Omental fat pad (tissue), 4 donors: ENCODE measurements around the gene RFLNA. TPM values are rescaled to one million over a fixed set of nuclear protein-coding genes. Genes with fewer than 3 reads are reported as not detected.

Experiments used
- ATAC-seq: fragments of 150-250 bp; one replicate; pipeline ENCODE4 v1.9.1; 2016; ENCODE audit warnings: mild to moderate bottlenecking, moderate library complexity; ENCODE audit not compliant: low FRiP score
- DNase-seq: peaks from one replicate; pipeline ENCODE4 v3.0.0-alpha.2; 2019; ENCODE audit warnings: low spot score
- total RNA-seq, 4 donors: library from RNA; depleted of rRNA; stranded (reverse); fragments of >200 nt; gene quantifications; one replicate each; pipeline ENCODE4 v1.1.0, GENCODE V29; 2016
- TF ChIP-seq, protein P1 (sequence below), 3 donors: fragments of 450-650 bp; IDR thresholded peaks; one replicate each; pipeline ENCODE4 v1.5.1; 2016 to 2017; ENCODE audit warnings: antibody characterized with exemption in 3 of 3, mild to moderate bottlenecking in 3 of 3, moderate library complexity in 2 of 3

Gene RFLNA
- total RNA-seq, 4 donors from 2014 or later = 0.32 to 23.3 (median 5.1) TPM

DNA sequence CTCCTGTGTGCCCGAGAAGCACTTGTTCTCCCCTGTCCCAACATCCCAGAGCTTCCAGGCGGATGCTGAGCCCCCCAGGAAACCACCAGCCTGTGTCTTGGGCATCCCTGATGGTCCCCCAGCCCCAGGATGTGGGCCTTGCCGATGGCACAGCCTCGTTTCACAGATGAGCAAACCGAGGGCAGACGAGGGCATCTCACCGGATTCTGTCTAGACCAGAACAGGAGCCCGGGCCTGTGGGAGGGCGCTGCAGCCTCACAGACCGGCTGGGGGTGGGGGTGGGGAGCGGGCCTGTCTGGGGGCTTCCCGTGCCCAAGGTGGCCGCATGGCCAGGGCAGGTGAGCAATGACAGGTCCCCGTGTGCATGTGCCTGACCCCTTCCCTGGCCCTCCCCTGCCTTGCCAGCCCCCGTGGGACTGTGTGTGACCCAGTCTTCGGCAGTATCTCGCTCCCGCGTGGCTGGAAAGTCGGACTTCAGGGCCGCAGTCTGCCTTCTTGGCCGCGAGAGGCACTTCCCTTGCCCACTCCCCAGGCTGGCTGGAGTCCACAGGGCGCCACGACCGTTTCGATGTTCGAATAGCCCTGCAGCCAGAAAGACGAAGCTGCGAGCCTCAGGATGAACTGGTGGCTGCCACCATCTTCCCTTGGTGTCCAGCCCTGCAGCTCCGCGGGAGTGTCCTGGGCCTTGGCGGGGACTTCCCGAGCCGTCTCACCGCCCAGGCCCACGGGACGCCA, 8.9 kb downstream of the RFLNA start:
- ATAC-seq (no peak), DNase-seq (no peak)
- TF ChIP-seq, protein P1, sequence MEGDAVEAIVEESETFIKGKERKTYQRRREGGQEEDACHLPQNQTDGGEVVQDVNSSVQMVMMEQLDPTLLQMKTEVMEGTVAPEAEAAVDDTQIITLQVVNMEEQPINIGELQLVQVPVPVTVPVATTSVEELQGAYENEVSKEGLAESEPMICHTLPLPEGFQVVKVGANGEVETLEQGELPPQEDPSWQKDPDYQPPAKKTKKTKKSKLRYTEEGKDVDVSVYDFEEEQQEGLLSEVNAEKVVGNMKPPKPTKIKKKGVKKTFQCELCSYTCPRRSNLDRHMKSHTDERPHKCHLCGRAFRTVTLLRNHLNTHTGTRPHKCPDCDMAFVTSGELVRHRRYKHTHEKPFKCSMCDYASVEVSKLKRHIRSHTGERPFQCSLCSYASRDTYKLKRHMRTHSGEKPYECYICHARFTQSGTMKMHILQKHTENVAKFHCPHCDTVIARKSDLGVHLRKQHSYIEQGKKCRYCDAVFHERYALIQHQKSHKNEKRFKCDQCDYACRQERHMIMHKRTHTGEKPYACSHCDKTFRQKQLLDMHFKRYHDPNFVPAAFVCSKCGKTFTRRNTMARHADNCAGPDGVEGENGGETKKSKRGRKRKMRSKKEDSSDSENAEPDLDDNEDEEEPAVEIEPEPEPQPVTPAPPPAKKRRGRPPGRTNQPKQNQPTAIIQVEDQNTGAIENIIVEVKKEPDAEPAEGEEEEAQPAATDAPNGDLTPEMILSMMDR (IDR thresholded peaks at IDR 0.05) = no peak

DNA sequence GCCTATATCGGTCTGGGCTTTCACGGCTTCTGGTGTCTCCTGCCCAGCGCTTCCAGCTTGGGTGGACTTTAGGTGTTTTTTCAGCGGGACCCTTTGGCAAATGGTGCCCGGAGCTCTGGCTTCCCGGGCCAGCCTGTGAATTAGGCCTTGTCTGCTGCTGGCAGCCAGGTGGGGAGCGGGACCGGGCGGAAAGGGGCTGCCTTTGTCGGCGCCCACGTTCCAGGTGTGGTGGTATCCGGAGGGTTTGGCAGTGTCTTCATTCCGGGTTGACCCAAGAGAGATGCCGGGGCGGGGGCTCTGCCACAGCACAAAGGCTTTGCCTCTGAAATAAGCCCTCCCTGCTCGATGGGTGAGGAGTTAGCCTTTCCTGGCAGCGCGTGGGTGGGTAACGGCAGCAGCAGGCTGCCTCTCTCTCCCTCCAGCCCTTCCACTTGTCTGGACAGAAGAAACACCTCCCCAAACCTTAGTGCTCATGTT, 9.5 kb downstream of the RFLNA start:
- TF ChIP-seq, protein P1 (IDR thresholded peaks at IDR 0.05) = no peak
- no peak for ATAC-seq
- no peak for DNase-seq

DNA sequence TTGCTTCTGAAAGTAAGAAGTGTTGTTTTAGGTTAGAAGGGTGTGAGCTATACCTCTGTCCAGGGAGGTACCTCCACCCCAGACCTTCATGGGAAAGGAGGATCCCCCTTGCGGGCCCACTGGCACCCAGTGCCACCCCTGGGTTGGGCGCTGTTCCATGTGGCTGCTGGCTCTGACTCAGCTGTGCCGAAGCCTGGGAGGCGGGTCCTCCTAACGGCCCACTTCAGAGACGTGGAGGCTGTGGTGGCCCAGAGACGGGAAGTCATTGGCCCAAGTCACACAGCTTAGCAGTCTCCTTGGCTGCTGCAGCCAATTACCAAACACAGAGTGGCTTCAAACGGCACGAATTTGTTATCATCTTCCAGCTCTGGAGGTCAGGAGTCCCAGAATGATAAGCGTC, 10.2 kb downstream of the RFLNA start:
- no peak for DNase-seq

DNA sequence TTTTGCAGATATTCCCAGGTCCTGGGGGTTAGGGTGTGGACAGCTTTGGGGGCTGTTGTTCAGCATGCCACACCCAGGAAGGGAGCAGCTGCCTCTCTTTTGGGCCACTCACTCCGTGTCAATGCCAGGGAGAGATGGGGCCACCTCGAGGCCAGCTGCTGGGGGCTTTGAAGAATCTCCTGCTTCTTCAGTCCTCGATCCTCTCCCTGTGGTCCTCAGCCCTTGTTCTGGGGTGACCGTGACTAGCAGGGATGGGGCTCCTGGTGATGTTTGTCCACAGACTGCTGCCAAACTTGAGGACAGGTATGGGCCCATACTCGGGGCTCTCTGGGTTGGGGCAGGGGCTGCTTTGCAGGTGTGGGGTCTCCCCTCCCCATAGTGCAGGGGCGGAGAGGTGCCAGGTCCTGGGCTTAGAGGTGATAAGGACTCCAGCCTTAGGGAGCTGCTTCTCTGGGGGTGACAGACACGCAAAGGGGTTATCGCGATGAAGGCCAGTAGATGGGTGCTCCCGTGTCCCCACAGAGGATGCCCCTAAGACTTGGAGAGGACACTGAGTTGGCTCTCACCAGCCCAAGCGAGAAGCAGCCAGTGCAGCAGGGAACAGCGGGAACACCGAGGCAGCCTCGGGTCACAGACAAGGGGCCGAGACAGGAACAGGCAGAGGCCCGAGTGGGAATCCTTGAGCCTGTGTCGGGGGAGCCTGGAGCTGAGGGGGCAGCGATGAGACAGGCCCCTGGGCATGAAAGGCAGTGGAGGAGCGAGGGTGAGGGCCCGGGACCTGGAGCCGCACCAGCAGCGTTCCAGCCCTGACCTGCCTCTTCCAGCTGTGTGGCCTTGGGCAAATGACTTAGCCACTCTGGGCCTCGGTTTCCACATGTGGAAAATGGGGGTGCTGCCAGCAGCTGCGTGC, 11.1 kb downstream of the RFLNA start:
- ATAC-seq = no peak
- DNase-seq = no peak
- TF ChIP-seq, protein P1 (IDR thresholded peaks at IDR 0.05) = no peak

More for the DNA sequence above, 10.2 kb downstream of the RFLNA start:
- TF ChIP-seq, protein P1 (IDR thresholded peaks at IDR 0.05) = no peak
- no peak for ATAC-seq

DNA sequence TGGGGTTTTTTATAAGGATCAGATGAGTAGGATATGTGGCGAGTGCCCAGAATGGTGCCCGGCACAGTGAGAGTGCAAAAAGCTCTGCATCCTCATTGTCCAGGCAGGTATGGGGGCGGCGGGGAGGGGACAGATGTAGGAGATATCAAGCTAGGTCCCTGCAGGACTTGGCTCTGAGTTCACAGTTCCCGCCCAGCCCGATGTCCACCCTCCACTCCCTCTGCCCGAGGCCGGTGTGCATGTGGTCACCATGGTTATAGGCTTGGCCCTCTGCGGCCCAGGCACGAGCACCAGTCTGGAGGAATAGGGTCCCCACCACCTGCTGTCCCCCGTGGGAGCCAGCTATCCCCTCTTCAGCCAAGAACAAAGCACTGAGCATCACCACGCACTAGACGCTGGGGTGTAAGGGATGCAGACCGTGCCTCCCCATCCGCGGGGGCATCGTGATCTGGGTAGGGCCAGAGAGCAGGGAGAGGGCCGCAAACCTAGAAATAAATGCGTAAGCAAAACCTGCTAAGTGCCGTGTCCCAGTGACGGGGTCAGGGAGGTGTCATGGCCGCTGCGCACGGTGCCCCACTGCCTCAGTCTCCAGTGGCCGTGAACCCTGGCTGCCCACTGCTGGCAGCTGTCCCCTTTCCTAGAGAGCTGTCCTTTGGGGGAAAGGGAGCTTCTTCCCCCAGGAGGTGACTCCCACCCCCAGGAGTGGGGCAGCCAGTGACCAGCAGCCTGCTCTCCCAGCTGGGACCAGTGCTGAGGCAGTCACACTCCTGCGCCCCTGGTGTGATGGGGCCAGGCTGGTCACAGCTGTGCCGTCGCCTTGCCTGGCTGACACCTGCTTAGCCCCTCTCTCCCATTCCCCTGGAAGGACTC, 12.0 kb downstream of the RFLNA start:
- ATAC-seq = no peak
- no peak for DNase-seq

DNA sequence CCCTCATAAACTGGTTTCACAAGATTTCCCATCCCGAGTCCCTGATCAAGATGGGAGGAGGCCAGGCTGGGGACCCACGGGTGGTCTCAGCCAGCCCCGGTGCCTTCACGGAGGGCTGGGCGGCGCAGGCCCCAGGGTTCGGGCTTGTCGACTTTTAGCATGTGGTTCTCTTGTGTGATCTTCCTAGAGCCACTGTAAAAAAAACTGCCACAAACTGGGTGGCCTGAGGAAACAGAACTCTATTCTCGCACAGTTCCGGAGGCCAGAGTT, 12.6 kb downstream of the RFLNA start:
- no peak for ATAC-seq
- TF ChIP-seq, protein P1 (IDR thresholded peaks at IDR 0.05) = no peak
- no peak for DNase-seq

More for the DNA sequence above, 12.0 kb downstream of the RFLNA start:
- TF ChIP-seq, protein P1 (IDR thresholded peaks at IDR 0.05) = no peak
